ENCODE results near the gene COPZ2.
"Not testable (repeated sequence)": the region's sequence is repeated elsewhere in the genome, so short reads cannot be mapped to it uniquely, and the experiment has no call there.

The COPZ2 gene

GRCh38 chr17:48010193-48010592, 27.4 kb downstream of the COPZ2 start:
- H3K4me3 ChIP-seq (ENCODE audit: low read length), result no peak overlapping the region
- H3K36me3 ChIP-seq (ENCODE audit: control insufficient read depth, insufficient read depth, low read length), result no peaks in the 10 kb centered on the region
- H3K9me3 ChIP-seq (ENCODE audit: control insufficient read depth, insufficient read depth, low read length), result no peaks in the 10 kb centered on the region
- DNase-seq (ENCODE audit: low read depth, low spot score), result no peak
- H3K27ac ChIP-seq (ENCODE audit: low read length), result no peak overlapping the region
- no CpG with 5 or more reads among the region's 3 CpGs for WGBS (ENCODE audit: insufficient coverage, insufficient read length)
- H3K27me3 ChIP-seq (ENCODE audit: control insufficient read depth, insufficient read depth, low read length), result peaks cover 3% of the 10 kb centered on the region; the same call in 1 of the 2 replicates
- H3K4me1 ChIP-seq (ENCODE audit: control insufficient read depth, insufficient read depth, low read length), result peaks cover 5% of the 10 kb centered on the region; the same call in 1 of the 2 replicates

GRCh38 chr17:48006936-48007709, 30.5 kb downstream of the COPZ2 start:
- WGBS (ENCODE audit: insufficient coverage, insufficient read length), result no CpG with 5 or more reads among the region's 12 CpGs
- no peak overlapping the region for H3K4me3 ChIP-seq (ENCODE audit: low read length)
- no peak overlapping the region for H3K27ac ChIP-seq (ENCODE audit: low read length)
- no peaks in the 10 kb centered on the region for H3K36me3 ChIP-seq (ENCODE audit: control insufficient read depth, insufficient read depth, low read length)
- peaks cover 15% of the 10 kb centered on the region for H3K4me1 ChIP-seq (ENCODE audit: control insufficient read depth, insufficient read depth, low read length)
- no peaks in the 10 kb centered on the region for H3K9me3 ChIP-seq (ENCODE audit: control insufficient read depth, insufficient read depth, low read length)
- no peak for DNase-seq (ENCODE audit: low read depth, low spot score)
- H3K27me3 ChIP-seq (ENCODE audit: control insufficient read depth, insufficient read depth, low read length), result no peaks in the 10 kb centered on the region

DNA sequence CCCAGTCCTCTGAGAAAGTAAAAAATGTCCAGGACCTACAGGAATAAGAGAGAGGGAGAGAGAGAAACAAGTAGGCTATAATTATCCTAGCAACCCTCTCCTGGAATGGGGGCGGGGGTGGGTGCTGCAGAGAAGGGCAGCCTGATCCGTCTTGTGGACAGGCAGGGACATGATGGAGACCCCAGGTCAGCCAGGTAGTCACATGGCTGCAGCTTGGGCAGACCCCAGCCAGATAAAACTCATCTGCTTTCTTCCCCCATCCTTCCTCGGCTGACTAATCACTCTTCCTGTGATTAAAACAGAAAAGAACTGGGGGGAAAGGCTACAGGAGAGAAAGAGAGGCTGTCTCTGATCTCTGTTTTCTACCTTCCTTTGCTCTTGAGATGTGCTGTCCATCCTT, 32.6 kb downstream of the COPZ2 start:
- DNase-seq (ENCODE audit: low read depth, low spot score), result no peak
- H3K27ac ChIP-seq (ENCODE audit: low read length), result no peak overlapping the region
- H3K9me3 ChIP-seq (ENCODE audit: control insufficient read depth, insufficient read depth, low read length), result no peaks in the 10 kb centered on the region
- H3K4me1 ChIP-seq (ENCODE audit: control insufficient read depth, insufficient read depth, low read length), result peaks cover 15% of the 10 kb centered on the region
- H3K4me3 ChIP-seq (ENCODE audit: low read length), result no peak overlapping the region
- no peaks in the 10 kb centered on the region for H3K36me3 ChIP-seq (ENCODE audit: control insufficient read depth, insufficient read depth, low read length)
- no CpG with 5 or more reads among the region's 3 CpGs for WGBS (ENCODE audit: insufficient coverage, insufficient read length)
- H3K27me3 ChIP-seq (ENCODE audit: control insufficient read depth, insufficient read depth, low read length), result no peaks in the 10 kb centered on the region

DNA sequence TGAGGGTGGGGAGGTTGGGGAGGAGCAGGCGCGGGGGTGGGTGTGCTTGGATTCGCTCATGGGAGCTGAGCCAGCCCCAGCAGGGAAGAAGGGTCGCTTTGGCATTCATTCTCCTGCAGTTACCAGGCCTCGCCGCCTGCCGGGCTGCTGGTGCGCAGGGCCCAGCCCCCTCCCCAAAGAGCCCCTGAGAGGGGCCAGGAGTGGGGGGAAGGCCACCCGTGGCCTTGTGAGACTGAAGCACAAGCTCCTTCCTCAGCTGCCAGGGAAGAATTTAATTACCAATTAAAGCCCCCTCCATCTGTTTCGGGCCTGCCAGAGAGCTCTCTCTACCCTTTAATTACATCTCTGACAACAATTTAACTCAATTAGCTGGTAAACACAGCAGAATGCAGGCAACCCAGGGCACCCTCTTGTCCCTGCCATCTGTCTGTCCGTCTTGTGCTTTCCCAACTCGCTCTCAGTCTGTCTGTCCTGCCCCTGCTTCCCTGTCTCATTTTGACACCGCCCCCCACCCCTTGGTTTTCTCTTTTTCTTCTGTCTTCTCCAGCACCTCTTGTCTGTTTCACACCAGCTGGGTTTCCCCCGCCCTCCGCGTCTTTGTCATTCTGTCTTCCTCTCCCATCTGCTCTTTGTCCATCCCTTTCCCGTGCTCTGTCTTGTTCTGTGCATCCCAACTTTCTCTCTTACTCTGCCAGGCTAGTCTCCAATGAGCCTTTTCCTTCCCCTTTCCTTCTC, 34.0 kb downstream of the COPZ2 start:
- Histone ChIP-seq H3K36me3 (ENCODE audit: control insufficient read depth, insufficient read depth, low read length) (no peaks in the 10 kb centered on the region), H3K4me1 (ENCODE audit: control insufficient read depth, insufficient read depth, low read length) (peaks cover 15% of the 10 kb centered on the region), H3K4me3 (ENCODE audit: low read length) (no peak overlapping the region), H3K27me3 (ENCODE audit: control insufficient read depth, insufficient read depth, low read length) (no peaks in the 10 kb centered on the region), H3K27ac (ENCODE audit: low read length) (no peak overlapping the region), H3K9me3 (ENCODE audit: control insufficient read depth, insufficient read depth, low read length) (no peaks in the 10 kb centered on the region)
- no peak for DNase-seq (ENCODE audit: low read depth, low spot score)
- WGBS (ENCODE audit: insufficient coverage, insufficient read length), result no CpG with 5 or more reads among the region's 17 CpGs

DNA sequence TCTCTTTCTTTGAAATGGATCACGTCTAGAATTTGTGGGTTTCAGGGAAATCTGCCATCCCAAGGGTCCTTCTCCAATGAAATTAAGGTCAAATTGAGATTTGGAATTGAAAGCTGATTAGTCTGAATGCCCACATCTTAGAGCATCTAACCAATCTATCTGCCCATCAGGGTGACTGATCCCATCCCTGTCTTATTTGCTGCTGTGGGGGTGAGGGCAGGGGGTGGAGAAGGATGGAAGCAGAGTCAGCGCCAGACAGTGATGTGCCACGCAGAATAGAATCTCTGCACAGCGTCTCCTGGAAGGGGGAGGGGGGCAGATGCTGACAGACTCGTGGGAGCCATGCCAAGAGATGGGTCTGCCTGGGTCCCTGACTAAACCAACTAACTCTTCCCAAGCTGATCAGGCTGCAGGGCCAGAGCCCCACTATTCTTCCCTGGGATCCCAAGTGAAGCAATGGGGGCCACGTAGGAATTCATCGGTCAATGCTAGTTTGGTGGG, 34.6 kb downstream of the COPZ2 start:
- no peak for DNase-seq (ENCODE audit: low read depth, low spot score)
- Histone ChIP-seq H3K4me3 (ENCODE audit: low read length) (no peak overlapping the region), H3K36me3 (ENCODE audit: control insufficient read depth, insufficient read depth, low read length) (no peaks in the 10 kb centered on the region), H3K27ac (ENCODE audit: low read length) (no peak overlapping the region), H3K9me3 (ENCODE audit: control insufficient read depth, insufficient read depth, low read length) (no peaks in the 10 kb centered on the region), H3K27me3 (ENCODE audit: control insufficient read depth, insufficient read depth, low read length) (no peaks in the 10 kb centered on the region), H3K4me1 (ENCODE audit: control insufficient read depth, insufficient read depth, low read length) (peaks cover 15% of the 10 kb centered on the region)
- WGBS (ENCODE audit: insufficient coverage, insufficient read length), result no CpG with 5 or more reads among the region's 7 CpGs

GRCh38 chr17:48002266-48002915, 35.2 kb downstream of the COPZ2 start:
- no peak for DNase-seq (ENCODE audit: low read depth, low spot score)
- WGBS (ENCODE audit: insufficient coverage, insufficient read length), result no CpG with 5 or more reads among the region's 4 CpGs
- peaks cover 15% of the 10 kb centered on the region for H3K4me1 ChIP-seq (ENCODE audit: control insufficient read depth, insufficient read depth, low read length)
- no peak overlapping the region for H3K27ac ChIP-seq (ENCODE audit: low read length)
- H3K4me3 ChIP-seq (ENCODE audit: low read length), result no peak overlapping the region
- no peaks in the 10 kb centered on the region for H3K36me3 ChIP-seq (ENCODE audit: control insufficient read depth, insufficient read depth, low read length)
- no peaks in the 10 kb centered on the region for H3K9me3 ChIP-seq (ENCODE audit: control insufficient read depth, insufficient read depth, low read length)
- H3K27me3 ChIP-seq (ENCODE audit: control insufficient read depth, insufficient read depth, low read length), result no peaks in the 10 kb centered on the region

DNA sequence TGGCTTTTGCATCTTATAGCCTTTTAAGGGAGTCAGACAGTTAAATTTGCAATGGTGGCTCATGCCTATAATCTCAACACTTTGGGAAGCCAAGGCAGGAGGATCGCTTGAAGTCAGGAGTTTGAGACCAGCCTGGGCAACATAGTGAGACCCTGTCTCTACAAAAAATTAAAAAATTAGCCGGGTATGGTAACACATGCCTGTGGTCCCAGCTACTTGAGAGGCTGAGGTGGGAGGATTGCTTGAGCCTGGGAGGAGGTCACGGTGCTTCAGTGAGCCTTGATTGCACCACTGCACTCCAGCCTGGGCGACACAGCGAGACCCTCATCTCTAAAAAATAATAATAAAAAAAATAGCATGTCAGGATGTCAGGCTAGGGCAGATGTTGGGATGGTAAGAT, 35.9 kb downstream of the COPZ2 start:
- not testable (repeated sequence) for H3K9me3 ChIP-seq (ENCODE audit: control insufficient read depth, insufficient read depth, low read length); H3K27me3 ChIP-seq (ENCODE audit: control insufficient read depth, insufficient read depth, low read length); DNase-seq (ENCODE audit: low read depth, low spot score); H3K27ac ChIP-seq (ENCODE audit: low read length); H3K4me3 ChIP-seq (ENCODE audit: low read length); H3K36me3 ChIP-seq (ENCODE audit: control insufficient read depth, insufficient read depth, low read length)
- WGBS (ENCODE audit: insufficient coverage, insufficient read length), result no CpG with 5 or more reads among the region's 5 CpGs
- H3K4me1 ChIP-seq (ENCODE audit: control insufficient read depth, insufficient read depth, low read length), result peaks cover 15% of the 10 kb centered on the region

DNA sequence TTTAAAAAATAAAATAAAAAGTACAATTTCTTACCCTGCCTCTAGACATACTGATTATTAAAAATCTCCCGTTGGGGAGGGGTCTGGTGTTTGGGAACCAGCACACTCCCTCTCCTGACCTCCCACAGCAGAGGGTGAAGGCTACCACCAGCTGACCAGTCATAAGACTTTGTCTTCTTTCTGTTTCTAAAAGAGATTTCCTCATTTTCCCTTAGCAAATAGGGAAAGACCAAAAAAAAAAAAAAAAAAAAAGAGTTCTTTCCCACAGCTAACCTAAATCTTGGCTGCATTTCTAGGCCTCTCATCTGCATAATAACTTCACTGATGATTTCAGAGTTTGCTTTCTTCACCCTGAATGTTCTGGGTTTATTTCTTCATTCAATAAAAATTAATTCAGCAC, 36.4 kb downstream of the COPZ2 start:
- WGBS (ENCODE audit: insufficient coverage, insufficient read length), result no CpG with 5 or more reads among the region's 1 CpG
- no peak overlapping the region for H3K27ac ChIP-seq (ENCODE audit: low read length)
- H3K36me3 ChIP-seq (ENCODE audit: control insufficient read depth, insufficient read depth, low read length), result no peaks in the 10 kb centered on the region
- H3K4me3 ChIP-seq (ENCODE audit: low read length), result no peak overlapping the region
- peaks cover 15% of the 10 kb centered on the region for H3K4me1 ChIP-seq (ENCODE audit: control insufficient read depth, insufficient read depth, low read length)
- no peaks in the 10 kb centered on the region for H3K9me3 ChIP-seq (ENCODE audit: control insufficient read depth, insufficient read depth, low read length)
- no peaks in the 10 kb centered on the region for H3K27me3 ChIP-seq (ENCODE audit: control insufficient read depth, insufficient read depth, low read length)
- DNase-seq (ENCODE audit: low read depth, low spot score), result no peak

GRCh38 chr17:47999582-47999981, 38.0 kb downstream of the COPZ2 start:
- Histone ChIP-seq H3K4me1 (ENCODE audit: control insufficient read depth, insufficient read depth, low read length) (peaks cover 18% of the 10 kb centered on the region), H3K27ac (ENCODE audit: low read length) (no peak overlapping the region), H3K9me3 (ENCODE audit: control insufficient read depth, insufficient read depth, low read length) (no peaks in the 10 kb centered on the region), H3K4me3 (ENCODE audit: low read length) (no peak overlapping the region), H3K27me3 (ENCODE audit: control insufficient read depth, insufficient read depth, low read length) (no peaks in the 10 kb centered on the region), H3K36me3 (ENCODE audit: control insufficient read depth, insufficient read depth, low read length) (no peaks in the 10 kb centered on the region)
- DNase-seq (ENCODE audit: low read depth, low spot score), result no peak
- WGBS (ENCODE audit: insufficient coverage, insufficient read length), result no CpG with 5 or more reads among the region's 4 CpGs

GRCh38 chr17:47998044-47998443, 39.6 kb downstream of the COPZ2 start:
- no peak overlapping the region for H3K4me3 ChIP-seq (ENCODE audit: low read length)
- H3K27ac ChIP-seq (ENCODE audit: low read length), result no peak overlapping the region
- H3K27me3 ChIP-seq (ENCODE audit: control insufficient read depth, insufficient read depth, low read length), result no peaks in the 10 kb centered on the region
- no CpG with 5 or more reads among the region's 7 CpGs for WGBS (ENCODE audit: insufficient coverage, insufficient read length)
- H3K36me3 ChIP-seq (ENCODE audit: control insufficient read depth, insufficient read depth, low read length), result no peaks in the 10 kb centered on the region
- H3K9me3 ChIP-seq (ENCODE audit: control insufficient read depth, insufficient read depth, low read length), result no peaks in the 10 kb centered on the region
- H3K4me1 ChIP-seq (ENCODE audit: control insufficient read depth, insufficient read depth, low read length), result peaks cover 13% of the 10 kb centered on the region
- no peak for DNase-seq (ENCODE audit: low read depth, low spot score)
